Measurements from ENCODE around the gene MGMT.

The MGMT gene

DNA sequence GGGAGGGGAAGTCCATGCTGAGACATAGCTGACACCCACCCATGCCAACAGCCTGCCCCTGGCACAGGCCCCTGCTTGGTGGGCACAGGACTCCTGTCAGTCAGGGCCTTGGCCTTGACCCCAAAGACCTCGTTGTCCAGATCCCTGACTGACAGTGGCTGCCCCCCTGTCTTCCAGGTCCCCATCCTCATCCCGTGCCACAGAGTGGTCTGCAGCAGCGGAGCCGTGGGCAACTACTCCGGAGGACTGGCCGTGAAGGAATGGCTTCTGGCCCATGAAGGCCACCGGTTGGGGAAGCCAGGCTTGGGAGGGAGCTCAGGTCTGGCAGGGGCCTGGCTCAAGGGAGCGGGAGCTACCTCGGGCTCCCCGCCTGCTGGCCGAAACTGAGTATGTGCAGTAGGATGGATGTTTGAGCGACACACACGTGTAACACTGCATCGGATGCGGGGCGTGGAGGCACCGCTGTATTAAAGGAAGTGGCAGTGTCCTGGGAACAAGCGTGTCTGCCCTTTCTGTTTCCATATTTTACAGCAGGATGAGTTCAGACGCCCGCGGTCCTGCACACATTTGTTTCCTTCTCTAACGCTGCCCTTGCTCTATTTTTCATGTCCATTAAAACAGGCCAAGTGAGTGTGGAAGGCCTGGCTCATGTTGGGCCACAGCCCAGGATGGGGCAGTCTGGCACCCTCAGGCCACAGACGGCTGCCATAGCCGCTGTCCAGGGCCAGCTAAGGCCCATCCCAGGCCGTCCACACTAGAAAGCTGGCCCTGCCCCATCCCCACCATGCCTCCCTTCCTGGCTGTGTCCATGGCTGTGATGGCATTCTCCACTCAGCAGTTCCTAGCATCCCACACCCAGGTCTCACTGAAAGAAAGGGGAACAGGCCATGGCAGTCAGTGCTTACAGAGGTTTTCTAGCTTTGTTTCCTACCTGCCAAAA is 299.8 kb downstream of the MGMT start:
- DNase-seq: no peak

- DNase-seq: no peak
Observed at GRCh38 chr10:129767751-129768150, 300.7 kb downstream of the MGMT start.

GRCh38 chr10:129768437-129769355 is 301.7 kb downstream of the MGMT start:
- DNase-seq: no peak

GRCh38 chr10:129769381-129770116 is 302.5 kb downstream of the MGMT start:
- no peak for DNase-seq

GRCh38 chr10:129770286-129770685 is 303.2 kb downstream of the MGMT start:
- no peak for DNase-seq

- no peak for DNase-seq
Observed at GRCh38 chr10:129771024-129771423, 304.0 kb downstream of the MGMT start.

GRCh38 chr10:129771576-129771975 is 304.5 kb downstream of the MGMT start:
- DNase-seq: no peak

GRCh38 chr10:129771991-129772431 is 305.0 kb downstream of the MGMT start:
- DNase-seq: no peak

DNA sequence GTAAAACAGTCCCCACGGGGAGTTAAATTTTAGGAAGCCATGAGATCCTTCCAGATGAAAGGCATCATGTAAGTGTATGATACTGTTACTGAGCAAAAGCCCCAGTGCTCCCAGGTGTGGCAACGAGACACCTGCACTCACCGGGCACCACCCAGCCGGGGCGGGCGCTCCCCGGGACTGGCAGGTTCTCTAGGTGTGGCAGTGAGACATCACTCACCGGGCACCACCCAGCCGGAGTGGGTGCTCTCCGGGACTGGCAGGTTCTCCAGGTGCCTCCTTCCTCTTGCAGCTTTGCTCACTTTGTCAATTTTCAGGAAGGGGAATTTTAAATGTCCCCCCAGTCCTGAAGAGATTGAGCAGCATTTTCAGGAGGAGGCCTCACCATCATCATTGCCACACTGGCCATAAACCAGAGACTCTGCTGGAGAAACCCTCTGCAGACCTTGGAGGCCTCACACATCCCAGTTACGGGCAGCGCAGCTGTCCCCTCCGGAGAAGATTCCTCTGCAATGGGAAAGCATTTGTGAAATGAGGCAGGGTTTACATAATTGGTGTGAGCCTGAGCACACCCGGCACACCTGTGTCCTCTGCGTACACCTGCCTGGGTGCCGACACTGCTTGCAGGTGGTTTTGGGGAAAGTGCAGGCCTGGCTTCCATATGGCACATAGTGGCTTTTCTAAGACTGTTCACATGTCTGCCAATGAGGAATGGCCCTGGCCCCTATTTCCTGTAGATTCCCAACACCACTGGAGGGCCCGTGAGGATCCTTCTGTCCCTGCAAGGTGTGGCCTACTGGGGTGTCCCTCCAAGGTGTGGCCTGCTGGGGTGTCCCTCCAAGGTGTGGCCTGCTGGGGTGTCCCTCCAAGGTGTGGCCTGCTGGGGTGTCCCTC is 305.7 kb downstream of the MGMT start:
- no peak for DNase-seq

GRCh38 chr10:129773359-129773990 is 306.4 kb downstream of the MGMT start:
- no peak for DNase-seq

- DNase-seq: no peak
Observed at GRCh38 chr10:129774082-129774735, 307.2 kb downstream of the MGMT start.

DNA sequence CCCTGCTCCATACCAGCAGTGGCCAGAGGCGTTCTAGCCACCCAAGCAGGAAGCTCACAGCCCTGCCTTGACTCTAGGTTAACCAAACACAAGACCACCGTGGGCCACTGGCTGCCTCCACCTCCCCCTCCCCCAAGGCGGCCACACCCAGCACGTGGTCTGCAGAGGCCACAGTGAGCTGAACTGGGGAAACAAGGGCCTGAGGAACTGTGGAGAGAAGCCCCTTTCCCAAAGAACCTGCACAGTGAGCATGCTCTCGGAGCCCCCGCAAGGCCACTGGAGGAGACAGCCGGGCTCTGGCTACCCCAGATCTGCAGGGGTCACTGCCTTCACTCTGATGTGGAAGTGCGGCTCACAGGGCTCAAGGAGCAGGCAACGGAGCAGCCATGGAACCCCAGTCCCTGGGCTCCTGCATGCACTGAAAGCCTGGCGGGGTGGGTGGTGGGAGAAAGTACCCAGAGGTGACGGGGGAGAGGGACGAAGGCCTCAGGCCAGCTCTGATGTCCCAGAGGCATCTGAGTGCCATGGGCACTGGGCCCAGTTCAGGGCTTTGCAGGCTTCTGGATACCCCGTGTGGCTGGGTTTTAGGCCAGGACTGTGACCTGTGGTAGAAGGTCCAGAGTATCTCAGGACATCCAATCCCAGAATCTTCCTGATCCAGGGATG is 307.8 kb downstream of the MGMT start:
- no peak for DNase-seq

DNA sequence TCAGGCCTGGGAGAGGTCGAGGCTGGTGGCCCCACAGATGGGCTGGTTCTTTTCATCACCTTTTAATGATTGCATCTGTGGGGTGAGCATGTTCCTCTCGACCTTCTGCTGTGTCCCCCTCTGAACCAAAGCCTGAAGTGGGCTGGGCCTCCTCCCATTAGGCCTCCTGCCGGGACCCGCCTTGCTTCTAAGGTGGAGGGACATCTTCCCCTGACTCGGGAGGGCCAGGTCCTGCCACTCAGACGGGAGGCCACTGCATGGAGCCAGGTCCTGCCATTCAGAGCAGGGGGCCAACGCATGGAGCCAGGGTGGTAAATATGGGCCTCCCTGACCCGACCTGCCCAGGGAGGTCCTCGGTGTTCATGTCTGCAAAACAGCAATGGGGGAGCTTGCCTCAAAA is 308.6 kb downstream of the MGMT start:
- DNase-seq: no peak

DNA sequence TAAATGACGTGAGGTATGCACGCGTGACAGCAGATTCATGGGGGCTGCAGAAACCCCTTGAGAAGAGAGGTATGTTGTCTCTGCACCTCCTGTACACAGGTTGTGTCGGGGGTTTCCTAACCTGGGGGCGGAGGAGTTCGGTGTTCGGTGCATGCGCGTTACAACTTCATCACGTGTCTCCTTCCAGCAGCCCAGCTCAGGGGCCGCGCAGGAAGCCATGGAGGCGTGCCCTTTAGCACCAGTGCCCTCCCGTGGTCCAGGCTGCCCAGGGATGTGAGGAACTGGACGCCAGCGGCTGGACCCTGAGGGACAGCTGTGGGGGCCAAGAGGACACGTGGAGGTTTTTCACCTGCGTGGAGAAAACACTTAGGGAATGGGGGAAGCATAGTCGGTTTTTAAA is 310.6 kb downstream of the MGMT start:
- no peak for DNase-seq

- DNase-seq: no peak
Observed at GRCh38 chr10:129778571-129778970, 311.5 kb downstream of the MGMT start.

- no peak for DNase-seq
Observed at GRCh38 chr10:129779126-129780111, 312.4 kb downstream of the MGMT start.

DNA sequence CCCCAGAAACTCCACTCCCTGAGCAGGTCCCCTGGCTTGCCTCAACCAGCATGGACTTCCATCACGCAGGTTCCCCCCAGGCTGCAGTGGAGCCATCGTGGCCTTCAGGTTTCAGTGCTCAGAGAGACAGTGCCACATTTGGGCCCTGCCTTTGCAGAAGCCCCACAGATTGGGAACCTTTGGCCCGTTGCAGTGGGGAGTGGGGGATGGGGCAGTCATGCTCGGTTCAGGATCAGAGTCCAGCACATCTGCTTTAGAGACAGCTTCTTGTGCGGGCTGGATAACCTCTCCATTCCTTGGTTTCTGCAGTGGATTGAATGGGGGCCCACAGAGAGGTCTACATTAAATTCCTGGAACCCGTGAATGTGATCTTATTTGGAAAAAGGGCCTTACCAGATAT is 313.2 kb downstream of the MGMT start:
- no peak for DNase-seq

- DNase-seq: no peak
Observed at GRCh38 chr10:129780901-129781795, 314.1 kb downstream of the MGMT start.
